Erythroblast (primary cell): Measurements from ENCODE around the gene TCERG1L.

Source experiments
- DNase-seq, 2 experiments: peaks; one replicate each; lab custom pipeline; 2025; lab: John Stamatoyannopoulos, UW
- GATA1 ChIP-seq: IDR thresholded peaks from 2 replicates; pipeline ENCODE4 v1.6.1; 2011; ENCODE audit warnings: low read depth, mild to moderate bottlenecking, control low read depth, low read length, moderate library complexity
- POLR2A ChIP-seq: IDR thresholded peaks from 2 replicates; pipeline ENCODE4 v1.6.1; 2011; ENCODE audit warnings: mild to moderate bottlenecking, low read length

TCERG1L gene

GRCh38 chr10:131072651-131073468, 238.7 kb downstream of the TCERG1L start:
- DNase-seq, result no peak
- TF ChIP-seq POLR2A, result no peak

GRCh38 chr10:131071721-131072120, 239.8 kb downstream of the TCERG1L start:
- TF ChIP-seq GATA1, result no peak
- TF ChIP-seq POLR2A, result no peak
- no peak for DNase-seq

GRCh38 chr10:131070856-131071255, 240.7 kb downstream of the TCERG1L start:
- no peak for DNase-seq
- no peak for TF ChIP-seq POLR2A
- TF ChIP-seq GATA1, result no peak

GRCh38 chr10:131068760-131069159, 242.8 kb downstream of the TCERG1L start:
- no peak for TF ChIP-seq GATA1
- TF ChIP-seq POLR2A, result no peak
- no peak for DNase-seq

GRCh38 chr10:131068311-131068710, 243.2 kb downstream of the TCERG1L start:
- DNase-seq, result no peak
- TF ChIP-seq POLR2A, result no peak
- TF ChIP-seq GATA1, result no peak

- no peak for DNase-seq
- TF ChIP-seq GATA1 (no peak), POLR2A (no peak)
Observed at GRCh38 chr10:131067690-131068089, 243.8 kb downstream of the TCERG1L start.

- no peak for DNase-seq
- no peak for TF ChIP-seq POLR2A
- TF ChIP-seq GATA1, result no peak
Observed at GRCh38 chr10:131065673-131066305, 245.7 kb downstream of the TCERG1L start.

- no peak for TF ChIP-seq GATA1
- TF ChIP-seq POLR2A, result no peak
- no peak for DNase-seq
Observed at GRCh38 chr10:131063311-131063710, 248.2 kb downstream of the TCERG1L start.

- no peak for TF ChIP-seq POLR2A
- no peak for TF ChIP-seq GATA1
- DNase-seq, result no peak
Observed at GRCh38 chr10:131062621-131063260, 248.8 kb downstream of the TCERG1L start.

GRCh38 chr10:131061216-131061615, 250.3 kb downstream of the TCERG1L start:
- TF ChIP-seq POLR2A, result no peak
- no peak for TF ChIP-seq GATA1
- no peak for DNase-seq

GRCh38 chr10:131059881-131060280, 251.6 kb downstream of the TCERG1L start:
- DNase-seq, result no peak

GRCh38 chr10:131058799-131059198, 252.7 kb downstream of the TCERG1L start:
- no peak for DNase-seq
- no peak for TF ChIP-seq GATA1
- no peak for TF ChIP-seq POLR2A

More at GRCh38 chr10:131059881-131060280, 251.6 kb downstream of the TCERG1L start:
- TF ChIP-seq POLR2A (no peak), GATA1 (no peak)

GRCh38 chr10:131056781-131057180, 254.7 kb downstream of the TCERG1L start:
- TF ChIP-seq GATA1, result no peak
- DNase-seq, result no peak

GRCh38 chr10:131056091-131056579, 255.4 kb downstream of the TCERG1L start:
- no peak for DNase-seq

More at GRCh38 chr10:131056091-131056579, 255.4 kb downstream of the TCERG1L start:
- TF ChIP-seq GATA1, result no peak
- no peak for TF ChIP-seq POLR2A
